Activated CD4-positive, CD25-positive, alpha-beta regulatory T cell treated with anti-CD3 and anti-CD28 coated beads, Interleukin-2, amount 50 U/mL, for 72 hours (primary cell): Measurements from ENCODE around the gene ANKRD30BL.
"Not testable (repeated sequence)": the region's sequence is repeated elsewhere in the genome, so short reads cannot be mapped to it uniquely, and the experiment has no call there.

ENCODE experiments used
- DNase-seq: peaks from one replicate; pipeline ENCODE4 v3.0.0; 2021

The ANKRD30BL gene

GRCh38 chr2:132161161-132162124 is at the start of gene ANKRD30BL:
TSS of gene ANKRD30BL (minus strand) at chr2:132161952. CDS start at chr2:132161705, 247 bp downstream.
- DNase-seq = not testable (repeated sequence)

- DNase-seq = not testable (repeated sequence)
Observed at GRCh38 chr2:132202866-132203265, 41.1 kb upstream of the ANKRD30BL start.

- DNase-seq = not testable (repeated sequence)
Observed at GRCh38 chr2:132192854-132193253, 31.1 kb upstream of the ANKRD30BL start.

- not testable (repeated sequence) for DNase-seq
Observed at GRCh38 chr2:132167100-132167499, 5.3 kb upstream of the ANKRD30BL start.

GRCh38 chr2:132162125-132162660 is 441 bp upstream of the ANKRD30BL start:
- DNase-seq = not testable (repeated sequence)

- DNase-seq = not testable (repeated sequence)
Observed at GRCh38 chr2:132146774-132147173, 15.0 kb downstream of the ANKRD30BL start.
